Measurements from ENCODE around the gene ROR2. TPM values are rescaled to one million over a fixed set of nuclear protein-coding genes. Genes with fewer than 3 reads are reported as not detected.

Gene ROR2
- total RNA-seq, 1 experiment from 2014 or later, result 5.9 TPM

DNA sequence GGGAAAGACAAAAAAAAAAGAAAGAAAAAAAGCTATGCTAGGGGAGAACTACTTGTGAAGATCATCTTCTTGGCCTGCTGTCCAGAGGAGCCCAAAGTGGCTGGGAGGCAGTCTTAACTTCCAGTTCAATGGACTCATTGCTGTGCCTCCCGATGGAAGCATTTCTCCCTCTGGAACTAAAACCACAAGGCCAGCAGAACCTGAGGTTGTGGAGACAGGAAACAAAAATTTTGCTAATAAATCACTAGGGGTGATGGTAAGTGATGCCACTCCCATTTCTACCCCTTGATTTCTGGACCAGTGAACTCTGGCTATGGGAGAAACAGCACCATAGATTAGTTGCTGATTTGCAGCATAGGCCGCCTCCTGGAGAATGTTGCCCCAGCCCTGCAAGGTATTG, 402.9 kb downstream of the ROR2 start:
- ATAC-seq (no peak), DNase-seq (ENCODE audit: low read depth, low spot score) (no peak)
- BruUV-seq (replicated peaks), result no TSS peak
- no peaks in the 10 kb centered on the region for H3K9me3 ChIP-seq (ENCODE audit: control insufficient read depth, insufficient read depth, low read depth, low read length)
- H3K4me1 ChIP-seq (ENCODE audit: control insufficient read depth, insufficient read depth, low read length), result no peaks in the 10 kb centered on the region
- no peak for TF ChIP-seq REST (IDR thresholded peaks at IDR 0.05; ENCODE audit: insufficient read depth in 1 of 2, low read depth in 2 of 2, low read length in 1 of 2)
- no peak for TF ChIP-seq POLR2AphosphoS5 (IDR thresholded peaks at IDR 0.05; ENCODE audit: low read depth, low read length)
- no peak for TF ChIP-seq SIN3A (IDR thresholded peaks at IDR 0.05; ENCODE audit: borderline replicate concordance, insufficient read depth, low read depth, low read length)
- TF ChIP-seq, protein P1, sequence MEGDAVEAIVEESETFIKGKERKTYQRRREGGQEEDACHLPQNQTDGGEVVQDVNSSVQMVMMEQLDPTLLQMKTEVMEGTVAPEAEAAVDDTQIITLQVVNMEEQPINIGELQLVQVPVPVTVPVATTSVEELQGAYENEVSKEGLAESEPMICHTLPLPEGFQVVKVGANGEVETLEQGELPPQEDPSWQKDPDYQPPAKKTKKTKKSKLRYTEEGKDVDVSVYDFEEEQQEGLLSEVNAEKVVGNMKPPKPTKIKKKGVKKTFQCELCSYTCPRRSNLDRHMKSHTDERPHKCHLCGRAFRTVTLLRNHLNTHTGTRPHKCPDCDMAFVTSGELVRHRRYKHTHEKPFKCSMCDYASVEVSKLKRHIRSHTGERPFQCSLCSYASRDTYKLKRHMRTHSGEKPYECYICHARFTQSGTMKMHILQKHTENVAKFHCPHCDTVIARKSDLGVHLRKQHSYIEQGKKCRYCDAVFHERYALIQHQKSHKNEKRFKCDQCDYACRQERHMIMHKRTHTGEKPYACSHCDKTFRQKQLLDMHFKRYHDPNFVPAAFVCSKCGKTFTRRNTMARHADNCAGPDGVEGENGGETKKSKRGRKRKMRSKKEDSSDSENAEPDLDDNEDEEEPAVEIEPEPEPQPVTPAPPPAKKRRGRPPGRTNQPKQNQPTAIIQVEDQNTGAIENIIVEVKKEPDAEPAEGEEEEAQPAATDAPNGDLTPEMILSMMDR (IDR thresholded peaks at IDR 0.05), result no peak
- TF ChIP-seq TCF7L2 (IDR thresholded peaks at IDR 0.05; ENCODE audit: low read depth, low read length), result no peak
- in situ Hi-C loops (cut with HindIII; ENCODE audit: low pct_unique_long_range_greater_than_20kb, low sequenced_read_pairs), result no loop called here
- ChIA-PET CTCF (no interaction called here), POLR2A (no interaction called here)
- intact Hi-C loops (cut with micrococcal nuclease; ENCODE audit: unreplicated experiment), result no loop called here
- no peaks in the 10 kb centered on the region for H3K27me3 ChIP-seq (ENCODE audit: control insufficient read depth, insufficient read depth, low read length)
- no peaks in the 10 kb centered on the region for H3K36me3 ChIP-seq (ENCODE audit: control insufficient read depth, insufficient read depth, low read length)
- H3K4me3 ChIP-seq (ENCODE audit: low read depth in 2 of 2, low read length in 2 of 2), result no peak overlapping the region
- no peak overlapping the region for H3K27ac ChIP-seq (ENCODE audit: low read length)

DNA sequence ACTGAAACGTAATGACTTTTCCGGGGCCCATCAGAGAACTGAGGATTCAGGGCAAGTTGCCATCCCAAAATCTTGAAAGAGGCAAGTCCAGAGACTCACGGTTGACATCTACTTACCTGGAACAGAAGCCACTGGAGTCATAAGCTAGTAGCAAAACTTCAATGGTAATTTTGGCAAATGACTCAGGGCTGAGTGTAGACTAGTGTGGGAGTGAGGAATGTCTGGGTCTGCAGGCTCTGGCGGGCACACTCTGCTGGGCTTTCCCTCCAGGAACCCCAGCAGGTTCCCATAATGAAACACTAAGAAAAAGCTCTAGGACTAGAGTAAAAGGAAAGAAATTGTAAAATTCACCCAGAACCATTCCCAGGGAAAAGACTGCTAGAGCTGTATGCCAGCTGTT, 403.5 kb downstream of the ROR2 start:
- no peak for DNase-seq (ENCODE audit: low read depth, low spot score)
- Histone ChIP-seq H3K27ac (ENCODE audit: low read length) (no peak overlapping the region), H3K9me3 (ENCODE audit: control insufficient read depth, insufficient read depth, low read depth, low read length) (no peaks in the 10 kb centered on the region), H3K4me3 (ENCODE audit: low read depth in 2 of 2, low read length in 2 of 2) (no peak overlapping the region), H3K27me3 (ENCODE audit: control insufficient read depth, insufficient read depth, low read length) (no peaks in the 10 kb centered on the region), H3K4me1 (ENCODE audit: control insufficient read depth, insufficient read depth, low read length) (no peaks in the 10 kb centered on the region), H3K36me3 (ENCODE audit: control insufficient read depth, insufficient read depth, low read length) (no peaks in the 10 kb centered on the region)
- CTCF ChIA-PET, result no interaction called here
- POLR2A ChIA-PET, result no interaction called here
- ATAC-seq, result no peak
- in situ Hi-C loops (cut with HindIII; ENCODE audit: low pct_unique_long_range_greater_than_20kb, low sequenced_read_pairs) (no loop called here), intact Hi-C loops (cut with micrococcal nuclease; ENCODE audit: unreplicated experiment) (no loop called here)
- BruUV-seq (replicated peaks), result no TSS peak
- TF ChIP-seq, protein P1 (IDR thresholded peaks at IDR 0.05), result no peak
- TF ChIP-seq POLR2AphosphoS5 (IDR thresholded peaks at IDR 0.05; ENCODE audit: low read depth, low read length) (no peak), SIN3A (IDR thresholded peaks at IDR 0.05; ENCODE audit: borderline replicate concordance, insufficient read depth, low read depth, low read length) (no peak), TCF7L2 (IDR thresholded peaks at IDR 0.05; ENCODE audit: low read depth, low read length) (no peak), REST (IDR thresholded peaks at IDR 0.05; ENCODE audit: insufficient read depth in 1 of 2, low read depth in 2 of 2, low read length in 1 of 2) (no peak)

All from Panc1 (cell line).